HFFc6 (cell line): ENCODE measurements around the gene EVC. TPM values are rescaled to one million over a fixed set of nuclear protein-coding genes. Genes with fewer than 3 reads are reported as not detected.

Source experiments
- DNase-seq: peaks from one replicate; pipeline ENCODE4 v3.0.0-alpha.2; 2018
- H3K27ac Mint-ChIP-seq: 2 replicates; pipeline ENCODE4 v1.8.0; 2020; ENCODE audit warnings: mild to moderate bottlenecking, mixed read lengths
- H3K27me3 Mint-ChIP-seq: 2 replicates; pipeline ENCODE4 v1.8.0; 2021; ENCODE audit warnings: mild to moderate bottlenecking, moderate library complexity, mixed read lengths; ENCODE audit not compliant: insufficient read depth
- H3K36me3 Mint-ChIP-seq: 2 replicates; pipeline ENCODE4 v1.8.0; 2021; ENCODE audit warnings: low read depth, mixed read lengths
- H3K4me1 Mint-ChIP-seq: 2 replicates; pipeline ENCODE4 v1.8.0; 2020; ENCODE audit warnings: low read depth, mixed read lengths
- H3K4me3 Mint-ChIP-seq: 2 replicates; pipeline ENCODE4 v1.8.0; 2020; ENCODE audit warnings: mild to moderate bottlenecking, moderate library complexity, mixed read lengths
- H3K9me3 Mint-ChIP-seq: 2 replicates; pipeline ENCODE4 v1.8.0; 2020; ENCODE audit warnings: mild to moderate bottlenecking, mixed read lengths
- long read RNA-seq: library from polyadenylated mRNA; unstranded; transcript quantifications from one replicate; pipeline ENCODE4 v2.0.0, GENCODE V29; 2019
- total RNA-seq, 6 experiments: library from RNA; stranded (reverse); fragmentation: NEBNext Ultra II Directional; extraction: Animal tissue kit (Norgen Biotek cat#: 25700); gene quantifications; 2 replicates in 1 of 6; 3 replicates in 5 of 6; pipeline ENCODE4 v1.2.3, GENCODE V29; 2021
- TF ChIP-seq, protein P1 (sequence below): fragments of 200-600 bp; sonication (generic); IDR thresholded peaks from 2 replicates; pipeline ENCODE4 v1.5.0; 2021; ENCODE audit warnings: antibody characterized with exemption, mild to moderate bottlenecking

Gene EVC
- 10 to 100 TPM; 30.7 to 40.9 (median 33.7) TPM for total RNA-seq
- long read RNA-seq, partial matches to known transcripts: 0 of 9 reads
- long read RNA-seq, other reads (novel, unspliced or antisense): 9 of 9 reads

- peak; percentile 68 for DNase-seq
- H3K4me3 Mint-ChIP-seq: peak within 1 kb of the TSS; percentile 94
Measured at GRCh38 chr4:5710961-5711478, at the start of gene EVC. EVC (plus strand) TSS chr4:5711201; CDS start chr4:5711381, 180 bp downstream.

DNA sequence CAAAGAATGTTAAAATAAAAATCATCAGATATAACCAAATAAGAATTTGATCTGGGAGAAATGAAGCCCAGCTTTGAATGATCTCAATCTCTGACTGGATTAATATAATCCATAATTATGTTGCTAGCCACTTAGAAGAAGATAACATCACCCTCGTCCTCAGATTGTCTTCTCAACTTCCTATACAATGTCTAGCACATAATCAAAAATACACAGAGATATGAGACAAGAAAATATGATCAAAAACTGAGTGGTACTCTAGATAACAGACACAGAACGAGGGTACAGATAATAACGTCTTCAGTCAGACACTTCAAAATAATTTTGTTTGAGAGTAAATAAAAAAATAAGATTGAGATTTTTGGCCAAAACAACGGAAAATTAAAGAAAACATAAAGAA, 49.8 kb upstream of the EVC start:
- H3K4me1 Mint-ChIP-seq: peaks cover 14% of the 10 kb centered on the region
- TF ChIP-seq, protein P1, sequence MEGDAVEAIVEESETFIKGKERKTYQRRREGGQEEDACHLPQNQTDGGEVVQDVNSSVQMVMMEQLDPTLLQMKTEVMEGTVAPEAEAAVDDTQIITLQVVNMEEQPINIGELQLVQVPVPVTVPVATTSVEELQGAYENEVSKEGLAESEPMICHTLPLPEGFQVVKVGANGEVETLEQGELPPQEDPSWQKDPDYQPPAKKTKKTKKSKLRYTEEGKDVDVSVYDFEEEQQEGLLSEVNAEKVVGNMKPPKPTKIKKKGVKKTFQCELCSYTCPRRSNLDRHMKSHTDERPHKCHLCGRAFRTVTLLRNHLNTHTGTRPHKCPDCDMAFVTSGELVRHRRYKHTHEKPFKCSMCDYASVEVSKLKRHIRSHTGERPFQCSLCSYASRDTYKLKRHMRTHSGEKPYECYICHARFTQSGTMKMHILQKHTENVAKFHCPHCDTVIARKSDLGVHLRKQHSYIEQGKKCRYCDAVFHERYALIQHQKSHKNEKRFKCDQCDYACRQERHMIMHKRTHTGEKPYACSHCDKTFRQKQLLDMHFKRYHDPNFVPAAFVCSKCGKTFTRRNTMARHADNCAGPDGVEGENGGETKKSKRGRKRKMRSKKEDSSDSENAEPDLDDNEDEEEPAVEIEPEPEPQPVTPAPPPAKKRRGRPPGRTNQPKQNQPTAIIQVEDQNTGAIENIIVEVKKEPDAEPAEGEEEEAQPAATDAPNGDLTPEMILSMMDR: no peak
- no peak overlapping the region for H3K4me3 Mint-ChIP-seq
- H3K27me3 Mint-ChIP-seq: no peaks in the 10 kb centered on the region; the same call in 1 of the 2 replicates
- no peak overlapping the region for H3K27ac Mint-ChIP-seq
- H3K36me3 Mint-ChIP-seq: peaks cover 52% of the 10 kb centered on the region
- DNase-seq: no peak
- no peaks in the 10 kb centered on the region for H3K9me3 Mint-ChIP-seq

More at GRCh38 chr4:5710961-5711478, at the start of gene EVC:
- Mint-ChIP-seq H3K36me3 (peaks cover 19% of the 10 kb centered on the region), H3K4me1 (peaks cover 61% of the 10 kb centered on the region), H3K27me3 (peaks cover 3% of the 10 kb centered on the region; the same call in 1 of the 2 replicates), H3K9me3 (peaks cover 7% of the 10 kb centered on the region), H3K27ac (peak within 1 kb of the TSS; percentile 93)
- TF ChIP-seq, protein P1: no peak

DNA sequence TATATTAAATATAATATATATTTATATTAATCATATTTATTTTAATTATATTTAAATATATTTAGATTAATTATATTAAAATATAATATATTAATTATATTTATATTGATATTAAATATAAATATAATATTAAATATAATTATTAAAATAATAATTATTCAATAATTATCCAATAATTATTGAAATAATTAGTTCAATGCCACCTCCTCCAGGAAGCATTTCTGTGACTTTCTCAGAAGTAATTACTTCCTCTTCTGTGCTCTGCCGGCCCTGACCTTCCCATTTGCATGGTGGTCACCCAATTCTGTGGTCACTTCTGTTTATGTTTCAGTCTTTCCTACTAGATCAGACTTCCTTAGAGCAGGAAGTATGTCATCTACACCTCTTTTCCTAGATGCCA, 48.4 kb upstream of the EVC start:
- Mint-ChIP-seq H3K4me3 (no peak overlapping the region), H3K4me1 (peaks cover 14% of the 10 kb centered on the region), H3K27me3 (no peaks in the 10 kb centered on the region; the same call in 1 of the 2 replicates), H3K27ac (no peak overlapping the region), H3K9me3 (no peaks in the 10 kb centered on the region), H3K36me3 (peaks cover 54% of the 10 kb centered on the region)
- DNase-seq: no peak
- TF ChIP-seq, protein P1: no peak

DNA sequence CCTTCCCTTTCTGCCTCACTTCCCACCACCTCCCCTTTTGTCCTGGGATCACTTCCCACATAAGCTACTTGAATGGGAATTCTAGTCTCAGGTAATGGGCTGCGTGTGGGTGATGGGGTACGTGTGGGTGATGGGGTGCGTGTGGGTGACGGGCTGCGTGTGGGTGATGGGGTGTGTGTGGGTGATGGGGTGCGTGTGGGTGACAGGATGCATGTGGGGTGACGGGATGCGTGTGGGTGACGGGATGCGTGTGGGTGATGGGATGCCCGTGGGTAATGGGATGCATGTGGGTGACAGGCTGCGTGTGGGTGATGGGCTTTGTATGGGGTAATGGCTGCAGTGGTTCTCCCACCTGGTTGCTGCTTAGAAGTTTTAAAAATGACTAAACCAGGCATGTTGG, 46.2 kb upstream of the EVC start:
- Mint-ChIP-seq H3K4me1 (peaks cover 14% of the 10 kb centered on the region), H3K27me3 (no peaks in the 10 kb centered on the region; the same call in 1 of the 2 replicates), H3K9me3 (no peaks in the 10 kb centered on the region), H3K4me3 (no peak overlapping the region), H3K36me3 (peaks cover 56% of the 10 kb centered on the region), H3K27ac (no peak overlapping the region)
- no peak for DNase-seq
- TF ChIP-seq, protein P1: no peak

DNA sequence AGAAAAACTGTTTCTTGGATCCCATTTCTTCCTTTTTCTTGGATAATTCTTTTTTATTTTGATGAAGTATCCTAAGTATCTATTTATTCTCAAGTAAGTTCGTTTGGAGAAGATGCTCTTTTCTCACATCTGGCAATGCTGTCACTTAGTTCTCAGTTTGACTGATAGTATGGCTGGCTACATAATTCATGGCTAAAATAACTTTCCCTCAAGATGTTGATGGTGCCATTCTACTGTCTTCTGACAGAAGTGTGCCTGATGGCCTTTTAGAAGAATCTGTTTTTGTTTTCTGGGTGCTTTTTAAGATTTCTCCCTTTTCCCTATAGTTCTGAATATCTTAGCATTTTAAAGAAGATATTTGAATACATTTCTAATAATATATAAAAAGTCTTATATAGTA, 44.3 kb upstream of the EVC start:
- H3K9me3 Mint-ChIP-seq: no peaks in the 10 kb centered on the region
- no peak for DNase-seq
- H3K4me3 Mint-ChIP-seq: no peak overlapping the region
- no peaks in the 10 kb centered on the region; the same call in 1 of the 2 replicates for H3K27me3 Mint-ChIP-seq
- no peak overlapping the region for H3K27ac Mint-ChIP-seq
- peaks cover 4% of the 10 kb centered on the region; the same call in 1 of the 2 replicates for H3K4me1 Mint-ChIP-seq
- H3K36me3 Mint-ChIP-seq: peaks cover 37% of the 10 kb centered on the region
- TF ChIP-seq, protein P1: no peak
